Panc1 (cell line): ENCODE measurements around the gene CRNKL1.

ENCODE experiments used
- CTCF ChIP-seq: fragments of 450-650 bp; IDR thresholded peaks from 2 replicates; pipeline ENCODE4 v1.5.1; 2017; ENCODE audit warnings: mild to moderate bottlenecking
- REST ChIP-seq, 2 experiments: IDR thresholded peaks; 2 replicates each; pipeline ENCODE4 v1.6.1; 2011 to 2012; ENCODE audit warnings: low read depth in 2 of 2, control low read depth in 1 of 2, low read length in 1 of 2, mild to moderate bottlenecking in 1 of 2, moderate library complexity in 1 of 2; ENCODE audit not compliant: insufficient read depth in 1 of 2
- SIN3A ChIP-seq: IDR thresholded peaks from 2 replicates; pipeline ENCODE4 v1.6.1; 2012; ENCODE audit warnings: low read depth, mild to moderate bottlenecking, low read length, moderate library complexity, borderline replicate concordance; ENCODE audit not compliant: insufficient read depth

GRCh38 chr20:20070871-20071726 lies 18.8 kb upstream of the CRNKL1 start:
- TF ChIP-seq SIN3A, result no peak
- no peak for TF ChIP-seq CTCF
- no peak for TF ChIP-seq REST (IDR thresholded peaks at IDR 0.05; ENCODE audit: insufficient read depth in 1 of 2, low read depth in 2 of 2, low read length in 1 of 2)
